ENCODE measurements around the gene PRR19.

DNA sequence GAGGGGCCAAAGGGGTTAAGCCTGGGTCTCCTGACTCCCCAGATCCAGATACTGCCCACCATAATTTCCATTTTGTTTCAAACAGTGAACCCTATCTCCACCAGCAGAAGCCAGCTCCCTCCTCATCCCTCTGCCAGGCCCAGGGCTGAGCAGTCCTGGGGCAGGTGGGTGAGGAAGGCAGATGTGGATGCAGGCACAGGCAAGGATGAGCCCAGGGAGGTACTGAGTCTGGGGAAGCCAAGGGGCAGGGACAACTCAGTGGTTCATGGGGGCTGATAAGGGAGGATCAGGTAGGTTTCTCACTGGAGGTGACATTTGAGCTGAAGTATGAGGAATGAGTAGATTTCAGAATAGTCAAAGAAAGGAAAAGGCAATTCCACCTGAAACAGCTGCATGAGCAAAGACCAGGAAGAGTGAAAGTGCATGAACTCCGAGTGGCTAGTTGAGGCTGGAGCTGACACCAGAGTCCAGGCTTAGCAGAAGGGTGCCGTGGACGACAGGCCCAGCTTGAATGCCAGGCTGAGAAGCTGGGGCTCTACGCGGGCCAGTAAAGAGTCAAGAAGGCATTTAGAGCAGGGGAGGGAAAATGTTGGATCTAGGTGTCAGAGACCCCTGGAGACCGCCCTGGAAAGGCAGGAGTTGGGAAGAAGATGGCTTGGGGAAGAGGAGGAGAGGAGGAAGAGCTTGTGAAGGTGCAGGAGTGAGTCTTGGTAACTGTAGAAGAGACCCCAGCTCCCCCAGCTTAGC lies 22.6 kb upstream of the PRR19 start:
- TF ChIP-seq CTCF (IDR thresholded peaks at IDR 0.05), result no peak
- no peak for TF ChIP-seq EZH2 (IDR thresholded peaks at IDR 0.05; ENCODE audit: borderline replicate concordance, insufficient read depth, low read depth, low read length, poor library complexity, severe bottlenecking)

All from B cell (primary cell).